ENCODE measurements around the gene SLC26A11.
"Not testable (repeated sequence)": the region's sequence is repeated elsewhere in the genome, so short reads cannot be mapped to it uniquely, and the experiment has no call there.

Gene SLC26A11

GRCh38 chr17:80243526-80244433 is 23.6 kb downstream of the SLC26A11 start:
- DNase-seq (ENCODE audit: low read depth) = no peak

GRCh38 chr17:80244448-80244847 is 24.2 kb downstream of the SLC26A11 start:
- not testable (repeated sequence) for DNase-seq (ENCODE audit: low read depth)

DNA sequence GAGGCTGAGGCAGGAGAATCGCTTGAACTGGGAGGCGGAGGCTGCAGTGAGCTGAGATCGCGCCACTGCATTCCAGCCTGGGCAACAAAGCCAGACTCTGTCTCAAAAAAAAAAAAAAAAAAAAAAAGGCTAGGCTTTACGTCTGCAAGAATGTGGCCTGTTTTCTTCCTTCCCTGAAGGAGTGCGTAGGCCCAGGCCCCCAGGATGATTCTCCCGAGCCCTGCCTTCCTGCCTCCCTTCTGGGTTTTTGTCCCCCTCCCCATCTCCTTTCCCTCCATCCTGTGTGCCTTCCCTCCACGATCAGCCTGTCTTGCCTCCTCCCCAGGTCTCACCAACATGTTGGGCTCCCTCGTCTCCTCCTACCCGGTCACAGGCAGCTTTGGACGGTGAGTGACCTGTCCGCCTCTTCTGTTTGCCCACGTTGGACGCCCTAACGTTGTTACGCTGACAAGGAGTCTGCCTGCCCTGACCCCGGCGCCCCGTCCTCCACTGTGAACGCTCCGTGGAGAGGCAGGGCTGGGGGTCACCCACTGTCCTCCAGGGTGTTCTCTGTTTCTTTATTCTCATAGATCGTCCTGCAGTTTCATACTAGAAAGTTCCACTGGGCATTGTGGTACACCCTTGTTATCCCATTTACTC is 24.8 kb downstream of the SLC26A11 start:
- no peak for DNase-seq (ENCODE audit: low read depth)

DNA sequence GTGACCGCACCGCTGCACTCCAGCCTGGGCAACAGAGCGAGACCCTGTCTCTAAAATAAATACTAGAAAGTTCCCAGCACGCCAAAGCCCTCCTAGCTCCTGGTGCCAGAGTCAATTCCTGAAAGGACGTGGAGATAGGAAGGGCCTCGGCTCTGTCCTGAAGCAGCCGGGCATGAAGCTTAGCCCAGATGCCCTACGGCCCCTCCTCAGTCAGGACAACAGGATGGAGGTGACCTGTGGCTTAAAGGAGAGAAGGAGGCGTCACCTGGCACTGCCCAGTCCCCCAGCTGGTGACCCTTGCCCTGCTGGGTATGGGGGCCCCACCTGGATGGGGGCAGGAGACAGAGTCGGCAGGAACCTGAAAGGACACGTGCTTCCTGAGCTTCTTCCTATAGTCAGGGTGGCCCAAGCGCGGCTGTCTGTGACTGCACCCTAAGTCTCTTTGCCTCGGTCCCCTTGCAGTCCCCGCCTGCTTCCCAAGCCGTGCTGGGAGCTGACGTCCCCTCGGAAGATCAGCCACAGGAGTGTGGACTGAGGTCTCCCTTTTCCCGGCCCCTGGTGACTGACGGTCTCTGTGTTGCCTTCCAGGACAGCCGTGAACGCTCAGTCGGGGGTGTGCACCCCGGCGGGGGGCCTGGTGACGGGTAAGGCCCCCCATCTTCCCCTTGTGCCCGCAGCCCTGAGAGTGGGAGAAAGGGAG is 25.5 kb downstream of the SLC26A11 start:
- DNase-seq (ENCODE audit: low read depth) = no peak

GRCh38 chr17:80246266-80246681 is 26.0 kb downstream of the SLC26A11 start:
- no peak for DNase-seq (ENCODE audit: low read depth)

GRCh38 chr17:80246726-80247125 is 26.5 kb downstream of the SLC26A11 start:
- no peak for DNase-seq (ENCODE audit: low read depth)

- DNase-seq (ENCODE audit: low read depth) = no peak
Measured at GRCh38 chr17:80247561-80247960, 27.3 kb downstream of the SLC26A11 start.

- DNase-seq (ENCODE audit: low read depth) = no peak
Measured at GRCh38 chr17:80248001-80248893, 28.0 kb downstream of the SLC26A11 start.

GRCh38 chr17:80248894-80249710 is 28.9 kb downstream of the SLC26A11 start:
- DNase-seq (ENCODE audit: low read depth) = no peak

DNA sequence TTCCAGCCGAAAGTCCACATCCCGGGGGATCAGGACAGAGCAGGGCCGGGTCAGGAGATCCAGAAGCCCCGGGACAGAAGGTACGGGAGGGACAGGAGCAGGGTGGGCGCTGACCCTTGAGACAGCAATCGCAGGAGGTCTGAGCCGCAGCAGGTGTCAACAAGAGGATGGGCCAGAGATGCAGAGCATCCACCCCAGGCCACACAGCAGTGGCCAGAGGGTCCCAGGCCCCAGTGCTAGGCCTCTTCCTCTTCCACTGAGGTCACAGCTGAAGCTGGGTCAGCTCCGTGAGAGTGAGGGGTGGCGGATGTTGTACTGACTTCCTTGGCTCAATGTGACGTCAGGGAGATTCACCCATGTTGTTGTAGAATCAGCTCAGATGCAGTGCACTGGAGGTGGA is 31.7 kb downstream of the SLC26A11 start:
- DNase-seq (ENCODE audit: low read depth) = no peak

DNA sequence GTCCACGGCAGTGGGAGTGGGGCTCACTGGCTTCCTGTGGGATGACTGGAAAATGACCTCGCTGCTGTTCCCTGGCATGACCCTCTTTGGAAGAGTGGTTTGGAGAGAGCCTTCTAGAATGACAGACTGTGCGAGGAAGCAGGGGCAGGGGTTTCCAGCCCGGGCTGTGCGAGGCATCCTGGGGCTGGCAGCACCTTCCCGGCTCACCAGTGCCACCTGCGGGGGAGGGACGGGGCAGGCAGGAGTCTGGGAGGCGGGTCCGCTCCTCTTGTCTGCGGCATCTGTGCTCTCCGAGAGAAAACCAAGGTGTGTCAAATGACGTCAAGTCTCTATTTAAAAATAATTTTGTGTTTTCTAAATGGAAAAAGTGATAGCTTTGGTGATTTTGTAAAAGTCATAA is 32.6 kb downstream of the SLC26A11 start:
- peak; percentile 86 for DNase-seq (ENCODE audit: low read depth)

DNA sequence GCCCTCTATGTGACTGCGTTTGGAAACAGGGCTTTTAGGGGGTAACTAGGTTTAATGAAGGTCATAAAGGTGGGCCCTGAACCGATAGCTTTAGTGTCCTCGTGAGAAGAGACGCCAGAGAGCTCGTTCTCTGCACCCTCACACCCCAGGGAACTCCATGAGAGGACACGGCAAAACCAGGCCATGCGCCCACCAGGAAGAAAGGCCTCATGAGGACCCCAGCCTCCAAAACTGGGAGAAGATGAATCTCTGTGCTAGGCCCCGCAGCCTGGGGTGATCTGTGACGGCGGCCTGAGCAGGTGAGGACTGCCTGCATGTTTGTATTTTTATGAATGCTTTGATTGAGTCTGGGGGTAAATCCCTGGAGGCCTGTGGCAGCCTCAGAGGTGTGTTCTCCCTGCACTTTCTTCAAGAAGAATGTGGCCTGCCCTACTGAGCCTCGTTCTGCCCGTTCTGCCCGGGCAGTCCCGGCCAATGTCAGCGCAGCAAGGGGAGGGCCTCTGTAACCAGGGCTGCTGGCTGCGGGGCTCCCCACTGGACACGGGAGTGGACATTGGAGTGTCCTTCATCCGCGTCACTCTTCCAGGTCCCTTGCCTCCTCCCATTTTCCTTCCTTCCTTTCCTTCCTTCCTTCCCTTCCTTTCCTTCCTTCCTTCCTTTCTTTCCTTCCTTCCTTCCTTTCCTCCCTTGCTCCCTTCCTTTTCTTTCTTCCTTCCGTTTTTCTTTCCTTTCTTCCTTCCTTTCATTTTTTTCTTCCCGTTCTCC is 33.6 kb downstream of the SLC26A11 start:
- DNase-seq (ENCODE audit: low read depth) = no peak

GRCh38 chr17:80254396-80255251 is 34.4 kb downstream of the SLC26A11 start:
- peak; percentile 60 for DNase-seq (ENCODE audit: low read depth)

- no peak for DNase-seq (ENCODE audit: low read depth)
Measured at GRCh38 chr17:80256034-80256350, 35.8 kb downstream of the SLC26A11 start.

DNA sequence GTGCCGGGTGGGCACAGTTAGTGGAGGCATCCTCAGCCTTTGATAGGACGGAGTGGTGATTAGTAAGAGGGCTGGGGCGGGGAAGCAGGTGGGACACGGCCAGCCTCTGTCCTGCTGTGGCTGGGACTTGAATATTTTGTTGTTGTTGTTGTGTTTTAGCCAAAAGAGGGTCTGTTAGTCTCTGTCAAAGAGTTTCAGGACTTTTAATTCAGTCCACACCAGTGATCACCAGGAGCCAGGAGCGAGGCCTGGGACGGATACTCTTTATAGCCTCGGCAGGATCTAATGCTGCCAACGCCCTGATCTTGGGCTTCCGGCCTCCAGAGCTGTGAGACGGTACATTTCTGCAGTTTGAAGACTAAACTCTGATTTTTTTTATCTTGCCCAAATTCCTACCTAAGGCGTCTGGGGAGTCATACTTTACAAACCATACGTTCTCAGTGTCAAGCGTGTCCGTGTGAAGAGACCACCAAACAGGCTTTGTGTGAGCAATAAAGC is 37.5 kb downstream of the SLC26A11 start:
- no peak for DNase-seq (ENCODE audit: low read depth)

- not testable (repeated sequence) for DNase-seq (ENCODE audit: low read depth)
Measured at GRCh38 chr17:80258296-80258695, 38.1 kb downstream of the SLC26A11 start.

DNA sequence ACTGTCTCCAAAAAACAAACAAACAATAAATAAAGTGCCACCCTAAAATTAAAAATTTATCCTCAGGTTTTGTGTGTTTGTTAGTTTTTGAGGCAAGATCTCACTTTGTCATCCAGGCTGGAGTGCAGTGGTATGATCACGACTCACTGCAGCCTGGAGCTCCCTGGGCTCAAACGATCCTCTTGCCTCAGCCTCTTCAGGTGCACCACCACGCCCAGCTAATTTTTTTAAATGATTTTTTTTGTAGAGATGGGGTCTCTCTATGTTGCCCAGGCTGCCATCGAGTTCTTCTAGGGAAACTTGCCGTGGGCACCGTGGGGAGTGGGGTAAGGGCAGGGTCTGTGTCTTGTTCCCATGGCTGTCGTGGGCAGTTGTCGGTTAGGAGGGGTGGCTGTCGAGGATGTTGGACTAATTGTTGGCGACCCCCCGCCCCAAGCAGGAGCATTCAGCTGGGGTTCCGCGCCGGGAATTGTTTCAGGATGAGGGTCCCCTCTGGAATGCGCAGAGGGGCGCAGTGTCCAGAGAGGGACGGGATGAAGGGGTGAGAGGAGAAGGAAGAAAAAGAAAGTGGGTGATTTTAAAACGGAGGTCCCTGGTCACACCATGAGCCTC is 39.3 kb downstream of the SLC26A11 start:
- DNase-seq (ENCODE audit: low read depth) = no peak

DNA sequence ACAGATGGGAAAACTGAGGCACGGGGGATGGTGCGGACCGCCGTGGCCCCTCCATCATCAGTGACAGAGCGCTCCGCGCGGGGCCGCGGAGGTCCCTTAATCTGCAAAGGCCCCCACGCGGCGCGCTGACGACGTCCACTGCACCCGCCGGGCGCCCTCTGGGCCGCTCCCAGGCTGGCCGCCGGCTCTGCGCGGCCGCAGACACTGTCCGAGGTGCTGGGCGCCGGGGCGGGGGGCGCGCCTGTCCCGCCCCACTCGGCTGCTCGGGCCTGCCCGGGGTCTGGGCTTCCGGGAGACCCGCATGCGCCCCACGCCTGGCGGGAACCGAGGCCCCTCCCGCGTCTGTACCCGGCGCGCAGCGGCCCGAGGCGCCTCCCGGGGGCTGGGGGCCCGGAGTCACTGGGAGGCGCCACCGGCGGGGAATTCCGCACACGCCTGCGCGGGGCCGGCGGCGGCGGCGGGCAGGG is 39.9 kb downstream of the SLC26A11 start:
- peak; percentile 80 for DNase-seq (ENCODE audit: low read depth)

GRCh38 chr17:80260791-80261158 is 40.5 kb downstream of the SLC26A11 start, which contains the start of gene RNF213:
Gene RNF213 (plus strand): TSS chr17:80260852. CDS start chr17:80263682, 2,830 bp downstream.
- no peak for DNase-seq (ENCODE audit: low read depth)

Measured in activated T-cell treated with anti-CD3 and anti-CD28 coated beads for 48 hours (primary cell).